OCI-LY1 (cell line): ENCODE data around the gene FOXN3.

Source experiments
- EZH2 ChIP-seq: fragments of 200-600 bp; sonication (generic), shearing (Covaris generic); IDR thresholded peaks from 2 replicates; pipeline ENCODE4 v1.8.0; 2017; ENCODE audit warnings: borderline replicate concordance, mixed run types, mild to moderate bottlenecking, antibody characterized with exemption, low read length, moderate library complexity, mixed read lengths
- TF ChIP-seq, protein P1 (sequence below): fragments of 200-600 bp; sonication (generic), shearing (Covaris generic); IDR thresholded peaks from 2 replicates; pipeline ENCODE4 v1.5.1; 2017; ENCODE audit warnings: mild to moderate bottlenecking, antibody characterized with exemption, low read length, moderate library complexity, mixed read lengths

DNA sequence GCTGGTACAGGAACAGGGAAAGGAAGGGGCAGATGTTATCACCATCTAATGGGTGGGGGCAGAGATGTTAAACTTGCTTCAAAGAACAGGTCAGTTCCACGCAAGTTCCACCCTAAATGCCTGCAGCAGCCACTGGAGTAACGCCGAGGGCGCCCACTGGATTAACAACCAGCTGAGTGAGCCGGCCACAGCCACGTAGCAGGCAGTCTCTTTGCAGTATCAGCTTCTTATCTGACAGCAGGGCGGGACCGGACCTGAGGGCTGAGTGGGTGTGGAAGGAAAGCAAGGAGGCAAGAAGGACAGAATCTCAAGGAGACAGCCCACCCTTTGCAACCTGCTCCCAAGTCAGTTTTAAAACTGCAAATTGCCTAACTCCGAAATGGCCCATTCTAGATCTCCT is 38.4 kb upstream of the FOXN3 start:
- TF ChIP-seq, protein P1, sequence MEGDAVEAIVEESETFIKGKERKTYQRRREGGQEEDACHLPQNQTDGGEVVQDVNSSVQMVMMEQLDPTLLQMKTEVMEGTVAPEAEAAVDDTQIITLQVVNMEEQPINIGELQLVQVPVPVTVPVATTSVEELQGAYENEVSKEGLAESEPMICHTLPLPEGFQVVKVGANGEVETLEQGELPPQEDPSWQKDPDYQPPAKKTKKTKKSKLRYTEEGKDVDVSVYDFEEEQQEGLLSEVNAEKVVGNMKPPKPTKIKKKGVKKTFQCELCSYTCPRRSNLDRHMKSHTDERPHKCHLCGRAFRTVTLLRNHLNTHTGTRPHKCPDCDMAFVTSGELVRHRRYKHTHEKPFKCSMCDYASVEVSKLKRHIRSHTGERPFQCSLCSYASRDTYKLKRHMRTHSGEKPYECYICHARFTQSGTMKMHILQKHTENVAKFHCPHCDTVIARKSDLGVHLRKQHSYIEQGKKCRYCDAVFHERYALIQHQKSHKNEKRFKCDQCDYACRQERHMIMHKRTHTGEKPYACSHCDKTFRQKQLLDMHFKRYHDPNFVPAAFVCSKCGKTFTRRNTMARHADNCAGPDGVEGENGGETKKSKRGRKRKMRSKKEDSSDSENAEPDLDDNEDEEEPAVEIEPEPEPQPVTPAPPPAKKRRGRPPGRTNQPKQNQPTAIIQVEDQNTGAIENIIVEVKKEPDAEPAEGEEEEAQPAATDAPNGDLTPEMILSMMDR: no peak
- no peak for TF ChIP-seq EZH2
